Gastroesophageal sphincter (tissue), 4 donors: ENCODE results near the gene CHST13. TPM values are rescaled to one million over a fixed set of nuclear protein-coding genes. Genes with fewer than 3 reads are reported as not detected.

Experiments
- ATAC-seq: fragments of 150-250 bp; one replicate; pipeline ENCODE4 v1.9.1; 2016; ENCODE audit warnings: mild to moderate bottlenecking, moderate library complexity
- H3K27ac ChIP-seq, 4 donors: fragments of 200-600 bp; sonication (generic) in 3 of 4; 1 replicate in 3 of 4; 2 replicates in 1 of 4; pipeline ENCODE4 v1.5.1; 2016 to 2019
- H3K27me3 ChIP-seq: fragments of 200-600 bp; sonication (generic); one replicate; pipeline ENCODE4 v1.5.1; 2019
- H3K36me3 ChIP-seq, 2 donors: fragments of 200-600 bp; sonication (generic); one replicate each; pipeline ENCODE4 v1.5.1; 2019; ENCODE audit warnings: control low read depth in 1 of 2
- H3K4me1 ChIP-seq, 3 donors: fragments of 200-600 bp; sonication (generic); 1 replicate in 2 of 3; 2 replicates in 1 of 3; pipeline ENCODE4 v1.5.1; 2016 to 2019; ENCODE audit warnings: control low read depth in 2 of 3
- H3K4me3 ChIP-seq, 2 donors: fragments of 200-600 bp; sonication (generic); one replicate each; pipeline ENCODE4 v1.5.1; 2019; ENCODE audit warnings: mild to moderate bottlenecking in 1 of 2, moderate library complexity in 1 of 2
- H3K9me3 ChIP-seq, 3 donors: fragments of 200-600 bp; sonication (generic); one replicate each; pipeline ENCODE4 v1.5.1; 2017 to 2019; ENCODE audit warnings: control low read depth in 2 of 3
- EP300 ChIP-seq: sonication (generic); formaldehyde crosslinking; IDR thresholded peaks from one replicate; pipeline ENCODE4 v1.6.1; 2017; ENCODE audit warnings: antibody characterized with exemption, mild to moderate bottlenecking
- POLR2A ChIP-seq, 2 donors: fragments of 450-650 bp; IDR thresholded peaks; one replicate each; pipeline ENCODE4 v1.6.1; 2017; ENCODE audit warnings: antibody characterized with exemption in 2 of 2, mild to moderate bottlenecking in 2 of 2, moderate library complexity in 1 of 2
- POLR2AphosphoS5 ChIP-seq: sonication (generic); formaldehyde crosslinking; IDR thresholded peaks from one replicate; pipeline ENCODE4 v1.6.1; 2017; ENCODE audit warnings: antibody characterized with exemption
- WGBS, 2 donors: methylation state at CpG; one replicate each; pipeline ENCODE4 v1.1.5; 2018; ENCODE audit warnings: low coverage in 1 of 2; 5-methylcytosine and 5-hydroxymethylcytosine counted together
- total RNA-seq, 4 donors: library from RNA; depleted of rRNA; stranded (reverse); fragments of >200 nt; gene quantifications; one replicate each; pipeline ENCODE4 v1.1.0, GENCODE V29; 2016
- TF ChIP-seq, protein P1 (sequence below), 4 experiments: fragments of 200-600 bp in 2 of 4; fragments of 450-650 bp in 2 of 4; sonication (generic) in 1 of 4; IDR thresholded peaks; one replicate each; pipeline ENCODE4 v1.5.1; 2017 to 2019; ENCODE audit warnings: antibody characterized with exemption in 4 of 4, mild to moderate bottlenecking in 2 of 4, moderate library complexity in 2 of 4

The CHST13 gene
- total RNA-seq, 4 donors from 2014 or later, result 0.52 to 1.4 (median 0.81) TPM; not detected in 1

- Histone ChIP-seq H3K4me1 (no peaks in the 10 kb centered on the region), H3K9me3 (no peaks in the 10 kb centered on the region), H3K27me3 (peaks cover 17% of the 10 kb centered on the region), H3K36me3 (no peaks in the 10 kb centered on the region), H3K27ac (no peak overlapping the region), H3K4me3 (no peak overlapping the region)
- TF ChIP-seq POLR2A (IDR thresholded peaks at IDR 0.05) (no peak), EP300 (no peak), POLR2AphosphoS5 (no peak)
- TF ChIP-seq, protein P1, sequence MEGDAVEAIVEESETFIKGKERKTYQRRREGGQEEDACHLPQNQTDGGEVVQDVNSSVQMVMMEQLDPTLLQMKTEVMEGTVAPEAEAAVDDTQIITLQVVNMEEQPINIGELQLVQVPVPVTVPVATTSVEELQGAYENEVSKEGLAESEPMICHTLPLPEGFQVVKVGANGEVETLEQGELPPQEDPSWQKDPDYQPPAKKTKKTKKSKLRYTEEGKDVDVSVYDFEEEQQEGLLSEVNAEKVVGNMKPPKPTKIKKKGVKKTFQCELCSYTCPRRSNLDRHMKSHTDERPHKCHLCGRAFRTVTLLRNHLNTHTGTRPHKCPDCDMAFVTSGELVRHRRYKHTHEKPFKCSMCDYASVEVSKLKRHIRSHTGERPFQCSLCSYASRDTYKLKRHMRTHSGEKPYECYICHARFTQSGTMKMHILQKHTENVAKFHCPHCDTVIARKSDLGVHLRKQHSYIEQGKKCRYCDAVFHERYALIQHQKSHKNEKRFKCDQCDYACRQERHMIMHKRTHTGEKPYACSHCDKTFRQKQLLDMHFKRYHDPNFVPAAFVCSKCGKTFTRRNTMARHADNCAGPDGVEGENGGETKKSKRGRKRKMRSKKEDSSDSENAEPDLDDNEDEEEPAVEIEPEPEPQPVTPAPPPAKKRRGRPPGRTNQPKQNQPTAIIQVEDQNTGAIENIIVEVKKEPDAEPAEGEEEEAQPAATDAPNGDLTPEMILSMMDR (IDR thresholded peaks at IDR 0.05), result no peak
- ATAC-seq, result no peak
- WGBS, 2 donors, result 90% methylated on average over 7 of the region's 9 CpGs; no CpG with 5 or more reads in 1 of the 2 donors
Observed at GRCh38 chr3:126499401-126499800, 24.6 kb upstream of the CHST13 start.

- Histone ChIP-seq H3K27me3 (peaks cover 22% of the 10 kb centered on the region), H3K4me3 (no peak overlapping the region), H3K36me3 (no peaks in the 10 kb centered on the region), H3K27ac (no peak overlapping the region), H3K4me1 (no peaks in the 10 kb centered on the region), H3K9me3 (no peaks in the 10 kb centered on the region)
- TF ChIP-seq POLR2A (IDR thresholded peaks at IDR 0.05) (no peak), POLR2AphosphoS5 (no peak), EP300 (no peak)
- TF ChIP-seq, protein P1 (IDR thresholded peaks at IDR 0.05), result no peak
- no CpG with 5 or more reads among the region's 7 CpGs for WGBS, 2 donors
- ATAC-seq, result no peak
Observed at GRCh38 chr3:126500016-126500415, 23.9 kb upstream of the CHST13 start.

DNA sequence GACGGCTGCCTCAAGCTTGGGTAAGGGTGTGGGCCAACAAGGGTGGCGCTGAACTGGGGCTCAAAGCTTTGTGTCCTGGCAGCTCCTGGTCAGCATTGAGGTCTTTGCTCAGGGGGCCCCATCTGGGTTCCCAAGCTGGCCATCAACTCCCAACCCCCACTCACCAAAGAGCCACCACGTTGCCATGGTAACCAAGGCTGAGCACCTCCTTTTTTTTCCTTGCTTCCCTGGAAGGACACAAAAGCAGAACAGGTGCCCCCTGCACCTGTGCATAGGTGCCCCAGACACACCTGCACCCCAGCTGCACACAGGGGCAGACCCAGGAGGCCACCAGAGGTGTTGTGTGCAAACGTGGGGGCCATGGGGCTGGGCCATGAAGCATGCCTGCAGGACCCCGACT, 22.9 kb upstream of the CHST13 start:
- Histone ChIP-seq H3K9me3 (no peaks in the 10 kb centered on the region), H3K4me3 (no peak overlapping the region), H3K27me3 (peaks cover 31% of the 10 kb centered on the region), H3K36me3 (no peaks in the 10 kb centered on the region), H3K4me1 (no peaks in the 10 kb centered on the region), H3K27ac (no peak overlapping the region)
- WGBS, 2 donors, result no CpG with 5 or more reads among the region's 5 CpGs
- TF ChIP-seq EP300 (no peak), POLR2AphosphoS5 (no peak), POLR2A (IDR thresholded peaks at IDR 0.05) (no peak)
- TF ChIP-seq, protein P1 (IDR thresholded peaks at IDR 0.05), result no peak
- no peak for ATAC-seq

- ATAC-seq, result no peak
- H3K9me3 ChIP-seq, result no peaks in the 10 kb centered on the region
- H3K4me3 ChIP-seq, result no peak overlapping the region
- H3K27me3 ChIP-seq, result peaks cover 31% of the 10 kb centered on the region
- no peaks in the 10 kb centered on the region for H3K4me1 ChIP-seq
- no peak overlapping the region for H3K27ac ChIP-seq
- no peaks in the 10 kb centered on the region for H3K36me3 ChIP-seq
- TF ChIP-seq POLR2A (IDR thresholded peaks at IDR 0.05), result no peak
- TF ChIP-seq EP300, result no peak
- TF ChIP-seq, protein P1 (IDR thresholded peaks at IDR 0.05), result no peak
- no peak for TF ChIP-seq POLR2AphosphoS5
- 54 to 69% methylated on average over 3 to 6 of the region's 7 CpGs for WGBS, 2 donors
Observed at GRCh38 chr3:126501736-126502135, 22.2 kb upstream of the CHST13 start.

GRCh38 chr3:126502656-126503055, 21.3 kb upstream of the CHST13 start:
- Histone ChIP-seq H3K9me3 (no peaks in the 10 kb centered on the region), H3K27me3 (peaks cover 31% of the 10 kb centered on the region), H3K4me3 (no peak overlapping the region), H3K27ac (no peak overlapping the region), H3K4me1 (no peaks in the 10 kb centered on the region), H3K36me3 (no peaks in the 10 kb centered on the region)
- no peak for TF ChIP-seq POLR2AphosphoS5
- TF ChIP-seq POLR2A (IDR thresholded peaks at IDR 0.05), result no peak
- TF ChIP-seq, protein P1 (IDR thresholded peaks at IDR 0.05), result no peak
- no peak for TF ChIP-seq EP300
- ATAC-seq, result no peak
- WGBS, 2 donors, result 57% methylated on average over 1 of the region's 1 CpG; no CpG with 5 or more reads in 1 of the 2 donors
